AG08395 (cell line): ENCODE measurements around the gene LCE5A.
A peak's percentile ranks its signal among the peaks of the same experiment; 100 is the strongest.
"Not testable (repeated sequence)": the region's sequence is repeated elsewhere in the genome, so short reads cannot be mapped to it uniquely, and the experiment has no call there.

Experiments used
- DNase-seq: peaks from one replicate; pipeline ENCODE4 v3.0.0; 2012; ENCODE audit warnings: mixed read lengths, low spot score

LCE5A gene

GRCh38 chr1:152510503-152510902 is at the start of gene LCE5A:
TSS of gene LCE5A (plus strand) at chr1:152510803. CDS start at chr1:152511535, 732 bp downstream.
- DNase-seq, result no peak

GRCh38 chr1:152461544-152461943 is 49.1 kb upstream of the LCE5A start:
- DNase-seq, result peak; percentile 47

GRCh38 chr1:152462636-152463035 is 48.0 kb upstream of the LCE5A start:
- no peak for DNase-seq

- DNase-seq, result no peak
Observed at GRCh38 chr1:152466217-152466616, 44.4 kb upstream of the LCE5A start.

GRCh38 chr1:152473887-152474537 is 36.6 kb upstream of the LCE5A start:
- DNase-seq, result no peak

GRCh38 chr1:152479792-152480595 is 30.6 kb upstream of the LCE5A start:
- DNase-seq, result peak; percentile 26

- no peak for DNase-seq
Observed at GRCh38 chr1:152481869-152482664, 28.5 kb upstream of the LCE5A start.

GRCh38 chr1:152486400-152487006 is 24.1 kb upstream of the LCE5A start:
- no peak for DNase-seq

GRCh38 chr1:152487871-152488270 is 22.7 kb upstream of the LCE5A start:
- no peak for DNase-seq

GRCh38 chr1:152491537-152491936 is 19.1 kb upstream of the LCE5A start:
- not testable (repeated sequence) for DNase-seq

GRCh38 chr1:152495066-152495675 is 15.4 kb upstream of the LCE5A start:
- DNase-seq, result no peak

GRCh38 chr1:152497273-152497672 is 13.3 kb upstream of the LCE5A start:
- DNase-seq, result no peak

- DNase-seq, result no peak
Observed at GRCh38 chr1:152501704-152502103, 8.9 kb upstream of the LCE5A start.

GRCh38 chr1:152502496-152503180 is 8.0 kb upstream of the LCE5A start:
- DNase-seq, result peak; percentile 7

GRCh38 chr1:152505083-152505482 is 5.5 kb upstream of the LCE5A start:
- no peak for DNase-seq

GRCh38 chr1:152506899-152507498 is 3.6 kb upstream of the LCE5A start:
- no peak for DNase-seq

- DNase-seq, result no peak
Observed at GRCh38 chr1:152511596-152511995, 993 bp downstream of the LCE5A start.

GRCh38 chr1:152513081-152513480 is 2.5 kb downstream of the LCE5A start:
- DNase-seq, result no peak

GRCh38 chr1:152514715-152515433 is 4.3 kb downstream of the LCE5A start:
- no peak for DNase-seq

- peak; percentile 10 for DNase-seq
Observed at GRCh38 chr1:152515434-152515783, 4.8 kb downstream of the LCE5A start.
